ENCODE measurements around the gene PLEK. TPM values are rescaled to one million over a fixed set of nuclear protein-coding genes. Genes with fewer than 3 reads are reported as not detected.

PLEK gene
- total RNA-seq, 4 donors from 2014 or later = 1.3 to 3.0 (median 2.2) TPM

DNA sequence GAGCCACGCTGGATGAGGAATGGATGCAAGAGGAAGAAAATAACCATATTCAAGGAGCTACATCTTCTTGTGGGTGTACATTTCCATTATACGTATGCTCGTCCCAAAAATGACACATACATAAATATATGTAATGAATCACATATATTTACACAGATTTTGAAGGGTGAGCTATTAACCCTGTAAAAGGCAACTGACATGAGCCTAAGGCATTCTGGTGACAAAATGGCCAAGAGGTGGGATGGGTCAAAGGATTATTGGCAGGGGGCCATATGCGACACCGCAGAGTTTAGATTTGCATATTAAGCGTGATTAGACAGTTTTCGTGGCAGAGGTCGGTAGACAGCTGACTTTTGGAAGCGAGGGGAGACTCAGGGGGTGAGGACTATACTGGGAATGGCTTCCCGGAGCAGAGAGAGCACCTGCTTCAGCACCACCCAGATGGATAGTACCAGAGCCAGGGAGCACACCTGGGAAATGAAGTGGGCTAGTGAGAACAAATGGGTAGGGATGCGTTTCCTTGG lies 44.9 kb upstream of the PLEK start:
- H3K4me3 ChIP-seq (ENCODE audit: low read depth, poor library complexity, severe bottlenecking) = no peak overlapping the region
- intact Hi-C loops (cut with DNase I; ENCODE audit: low total_unique reads) = no loop called here
- 4 to 5% methylated on average over 11 of the region's 11 CpGs for WGBS, 2 donors
- DNase-seq (ENCODE audit: low spot score in 2 of 2) = no peak
- no peak for TF ChIP-seq POLR2A (IDR thresholded peaks at IDR 0.05)
- TF ChIP-seq, protein P1, sequence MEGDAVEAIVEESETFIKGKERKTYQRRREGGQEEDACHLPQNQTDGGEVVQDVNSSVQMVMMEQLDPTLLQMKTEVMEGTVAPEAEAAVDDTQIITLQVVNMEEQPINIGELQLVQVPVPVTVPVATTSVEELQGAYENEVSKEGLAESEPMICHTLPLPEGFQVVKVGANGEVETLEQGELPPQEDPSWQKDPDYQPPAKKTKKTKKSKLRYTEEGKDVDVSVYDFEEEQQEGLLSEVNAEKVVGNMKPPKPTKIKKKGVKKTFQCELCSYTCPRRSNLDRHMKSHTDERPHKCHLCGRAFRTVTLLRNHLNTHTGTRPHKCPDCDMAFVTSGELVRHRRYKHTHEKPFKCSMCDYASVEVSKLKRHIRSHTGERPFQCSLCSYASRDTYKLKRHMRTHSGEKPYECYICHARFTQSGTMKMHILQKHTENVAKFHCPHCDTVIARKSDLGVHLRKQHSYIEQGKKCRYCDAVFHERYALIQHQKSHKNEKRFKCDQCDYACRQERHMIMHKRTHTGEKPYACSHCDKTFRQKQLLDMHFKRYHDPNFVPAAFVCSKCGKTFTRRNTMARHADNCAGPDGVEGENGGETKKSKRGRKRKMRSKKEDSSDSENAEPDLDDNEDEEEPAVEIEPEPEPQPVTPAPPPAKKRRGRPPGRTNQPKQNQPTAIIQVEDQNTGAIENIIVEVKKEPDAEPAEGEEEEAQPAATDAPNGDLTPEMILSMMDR (IDR thresholded peaks at IDR 0.05) = no peak

DNA sequence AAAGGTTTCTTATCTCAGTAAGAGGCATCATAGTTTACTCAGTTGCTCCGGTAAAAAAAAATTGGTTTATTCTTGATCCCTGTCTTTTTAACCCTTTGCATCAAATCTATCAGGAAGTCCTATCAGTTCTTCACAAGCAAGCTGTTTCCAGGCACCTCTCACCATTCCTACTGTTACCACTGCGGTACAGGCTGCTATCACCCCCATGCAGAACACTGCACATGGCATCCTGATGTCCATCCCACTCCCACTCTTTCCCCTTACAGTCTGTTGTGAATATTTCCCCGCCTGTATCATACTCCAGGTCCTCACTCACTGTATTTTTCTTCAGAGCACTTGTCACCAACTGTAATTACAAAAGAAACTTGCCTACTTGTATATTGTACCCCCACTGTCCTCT lies 40.0 kb upstream of the PLEK start:
- intact Hi-C loops (cut with DNase I; ENCODE audit: low total_unique reads) = no loop called here
- TF ChIP-seq, protein P1 (IDR thresholded peaks at IDR 0.05) = no peak
- TF ChIP-seq POLR2A (IDR thresholded peaks at IDR 0.05) = no peak
- no peak for DNase-seq (ENCODE audit: low spot score in 2 of 2)
- WGBS, 2 donors = 78 to 83% methylated on average over 3 of the region's 3 CpGs
- H3K4me3 ChIP-seq (ENCODE audit: low read depth, poor library complexity, severe bottlenecking) = no peak overlapping the region

DNA sequence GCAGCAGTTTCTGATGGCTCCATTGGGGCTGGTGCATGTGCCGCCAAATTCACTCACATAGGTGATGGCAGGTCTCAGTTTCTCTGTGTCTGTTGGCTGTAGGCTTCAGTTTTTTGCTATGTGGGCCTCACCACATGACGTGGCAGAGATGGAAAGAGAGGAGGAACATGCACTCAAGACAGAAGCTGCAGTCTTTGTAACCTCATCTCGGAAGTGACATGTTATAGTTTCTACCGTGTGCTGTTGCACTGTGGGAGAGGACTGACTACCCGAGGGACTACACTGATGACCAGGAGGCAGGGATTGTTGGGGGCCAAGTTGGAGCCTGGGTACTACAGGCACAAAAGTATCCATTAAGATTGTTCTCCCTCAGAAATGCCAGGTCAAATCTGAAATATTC lies 36.2 kb upstream of the PLEK start:
- no peak for TF ChIP-seq POLR2A (IDR thresholded peaks at IDR 0.05)
- TF ChIP-seq, protein P1 (IDR thresholded peaks at IDR 0.05) = no peak
- no peak overlapping the region for H3K4me3 ChIP-seq (ENCODE audit: low read depth, poor library complexity, severe bottlenecking)
- intact Hi-C loops (cut with DNase I; ENCODE audit: low total_unique reads) = no loop called here
- WGBS, 2 donors = 63 to 76% methylated on average over 5 of the region's 5 CpGs
- no peak for DNase-seq (ENCODE audit: low spot score in 2 of 2)

DNA sequence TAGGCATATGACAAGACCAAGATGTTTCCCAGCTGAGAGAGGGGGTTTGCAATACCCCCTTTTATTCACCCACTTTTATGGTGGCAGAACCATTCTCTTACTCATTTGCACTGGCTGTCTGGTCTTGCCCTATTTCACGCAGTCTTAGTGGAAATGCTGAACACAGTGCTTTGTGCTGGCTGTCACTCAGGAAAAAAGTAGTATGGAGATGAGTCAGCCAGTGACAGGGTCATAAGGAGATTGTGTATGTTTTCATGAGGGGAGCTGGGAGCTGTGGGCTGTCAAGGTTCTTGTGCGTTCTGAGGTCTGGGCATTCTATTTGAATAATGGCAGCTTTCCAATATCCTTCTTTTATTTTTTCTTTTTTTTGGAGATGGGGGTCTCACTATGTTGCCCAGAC lies 34.4 kb upstream of the PLEK start:
- intact Hi-C loops (cut with DNase I; ENCODE audit: low total_unique reads) = no loop called here
- no peak for DNase-seq (ENCODE audit: low spot score in 2 of 2)
- no peak for TF ChIP-seq POLR2A (IDR thresholded peaks at IDR 0.05)
- TF ChIP-seq, protein P1 (IDR thresholded peaks at IDR 0.05) = no peak
- 60 to 73% methylated on average over 2 of the region's 2 CpGs for WGBS, 2 donors
- H3K4me3 ChIP-seq (ENCODE audit: low read depth, poor library complexity, severe bottlenecking) = no peak overlapping the region

DNA sequence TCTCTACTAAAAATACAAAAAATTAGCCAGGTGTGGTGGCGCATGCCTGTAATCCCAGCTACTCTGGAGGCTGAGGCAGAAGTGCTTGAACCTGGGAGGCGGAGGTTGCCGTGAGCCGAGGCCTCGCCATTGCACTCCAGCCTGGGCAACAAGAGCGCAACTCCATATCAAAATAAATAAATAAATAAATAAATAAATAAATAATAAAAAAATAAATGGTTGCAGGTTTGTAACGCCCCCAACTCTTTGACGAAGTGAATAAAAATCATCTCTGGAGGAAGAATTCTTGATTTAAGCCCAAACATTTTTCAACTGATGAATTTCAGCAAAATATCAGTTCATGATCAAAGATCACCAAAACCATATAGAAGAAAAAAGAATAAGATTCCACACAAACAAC lies 32.1 kb upstream of the PLEK start:
- H3K4me3 ChIP-seq (ENCODE audit: low read depth, poor library complexity, severe bottlenecking) = no peak overlapping the region
- WGBS, 2 donors = 85 to 90% methylated on average over 8 of the region's 8 CpGs
- no peak for TF ChIP-seq POLR2A (IDR thresholded peaks at IDR 0.05)
- TF ChIP-seq, protein P1 (IDR thresholded peaks at IDR 0.05) = no peak
- DNase-seq (ENCODE audit: low spot score in 2 of 2) = no peak
- intact Hi-C loops (cut with DNase I; ENCODE audit: low total_unique reads) = no loop called here

DNA sequence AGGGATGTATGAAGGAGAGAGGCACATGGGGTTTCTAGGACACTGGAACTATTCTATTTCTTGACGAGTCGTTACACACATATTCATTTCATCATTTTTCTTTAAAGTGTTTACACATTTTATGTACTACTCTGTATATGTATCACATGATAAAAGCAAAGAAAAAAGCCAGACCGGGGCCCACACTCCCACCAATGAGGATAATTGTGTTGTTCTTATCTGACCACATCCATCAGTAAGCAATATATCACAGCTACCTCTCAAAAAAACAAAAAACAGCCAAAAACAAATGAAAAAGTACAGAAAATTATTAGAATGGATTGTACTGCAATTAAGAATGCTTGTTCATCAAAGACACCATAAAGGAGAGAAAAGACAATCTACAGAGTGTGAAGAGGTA lies 31.2 kb upstream of the PLEK start:
- WGBS, 2 donors = 78 to 79% methylated on average over 3 of the region's 3 CpGs
- intact Hi-C loops (cut with DNase I; ENCODE audit: low total_unique reads) = no loop called here
- no peak for TF ChIP-seq POLR2A (IDR thresholded peaks at IDR 0.05)
- TF ChIP-seq, protein P1 (IDR thresholded peaks at IDR 0.05) = no peak
- H3K4me3 ChIP-seq (ENCODE audit: low read depth, poor library complexity, severe bottlenecking) = no peak overlapping the region
- no peak for DNase-seq (ENCODE audit: low spot score in 2 of 2)
